ENCODE data around the gene B4GALT5.

- TF ChIP-seq CTCF (IDR thresholded peaks at IDR 0.05; ENCODE audit: low read depth, low read length): no peak
- no peak for TF ChIP-seq EZH2phosphoT487 (IDR thresholded peaks at IDR 0.05; ENCODE audit: low read depth)
Measured at GRCh38 chr20:49584418-49585382, 129.0 kb downstream of the B4GALT5 start.

All from OCI-LY3 (cell line).